HEK293 (cell line): ENCODE measurements around the gene AGAP1.

Experiments
- BCL11B ChIP-seq: fragments of 450-650 bp; formaldehyde crosslinking; IDR thresholded peaks from 2 replicates; pipeline ENCODE4 v1.5.1; 2016; ENCODE audit warnings: low read depth, missing biosample characterization, missing genetic modification characterization
- GLI4 ChIP-seq: fragments of 450-650 bp; formaldehyde crosslinking; IDR thresholded peaks from 2 replicates; pipeline ENCODE4 v1.5.1; 2016; ENCODE audit warnings: missing biosample characterization, missing genetic modification characterization
- GLIS2 ChIP-seq: fragments of 450-650 bp; formaldehyde crosslinking; IDR thresholded peaks from 2 replicates; pipeline ENCODE4 v1.5.1; 2016; ENCODE audit warnings: missing biosample characterization, missing genetic modification characterization
- ZNF10 ChIP-seq: fragments of 450-650 bp; formaldehyde crosslinking; IDR thresholded peaks from 2 replicates; pipeline ENCODE4 v1.5.1; 2017; ENCODE audit warnings: missing biosample characterization, missing genetic modification characterization
- ZNF266 ChIP-seq: fragments of 450-650 bp; formaldehyde crosslinking; IDR thresholded peaks from 2 replicates; pipeline ENCODE4 v1.5.1; 2016; ENCODE audit warnings: missing biosample characterization, missing genetic modification characterization, low read depth
- ZNF335 ChIP-seq: fragments of 450-650 bp; formaldehyde crosslinking; conservative IDR thresholded peaks from 2 replicates; pipeline ENCODE4 v1.5.1; 2016; ENCODE audit warnings: missing biosample characterization, missing genetic modification characterization
- ZNF48 ChIP-seq: fragments of 450-650 bp; formaldehyde crosslinking; IDR thresholded peaks from 2 replicates; pipeline ENCODE4 v1.5.1; 2016; ENCODE audit warnings: missing biosample characterization, missing genetic modification characterization
- ZNF544 ChIP-seq: fragments of 450-650 bp; formaldehyde crosslinking; IDR thresholded peaks from 2 replicates; pipeline ENCODE4 v1.5.0; 2017; ENCODE audit warnings: missing biosample characterization, missing genetic modification characterization
- TF ChIP-seq, protein P1 (sequence below): fragments of 450-650 bp; formaldehyde crosslinking; IDR thresholded peaks from 2 replicates; pipeline ENCODE4 v1.5.1; 2016; ENCODE audit warnings: missing biosample characterization, missing genetic modification characterization

DNA sequence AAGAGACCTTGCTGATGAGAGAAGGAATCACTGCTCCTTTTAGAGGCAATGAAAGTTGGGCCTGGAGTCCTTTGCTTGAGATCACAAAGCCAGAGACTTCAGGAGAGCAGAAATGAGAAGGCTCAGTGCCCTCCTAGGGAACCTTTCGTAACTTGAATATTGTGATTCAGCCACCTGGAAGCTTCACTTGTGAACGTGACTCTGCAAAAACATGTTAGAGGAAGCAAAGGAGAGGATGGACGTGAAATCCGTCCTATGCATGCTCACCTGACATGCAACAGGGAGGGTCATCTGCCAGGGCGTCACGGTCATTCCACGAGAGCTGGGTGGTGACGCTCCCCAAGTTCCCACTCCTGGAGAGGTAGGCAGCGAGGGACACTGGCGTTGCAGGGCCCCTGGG, 243.6 kb downstream of the AGAP1 start:
- no peak for TF ChIP-seq GLI4
- no peak for TF ChIP-seq ZNF335
- TF ChIP-seq ZNF544 = no peak
- TF ChIP-seq, protein P1, sequence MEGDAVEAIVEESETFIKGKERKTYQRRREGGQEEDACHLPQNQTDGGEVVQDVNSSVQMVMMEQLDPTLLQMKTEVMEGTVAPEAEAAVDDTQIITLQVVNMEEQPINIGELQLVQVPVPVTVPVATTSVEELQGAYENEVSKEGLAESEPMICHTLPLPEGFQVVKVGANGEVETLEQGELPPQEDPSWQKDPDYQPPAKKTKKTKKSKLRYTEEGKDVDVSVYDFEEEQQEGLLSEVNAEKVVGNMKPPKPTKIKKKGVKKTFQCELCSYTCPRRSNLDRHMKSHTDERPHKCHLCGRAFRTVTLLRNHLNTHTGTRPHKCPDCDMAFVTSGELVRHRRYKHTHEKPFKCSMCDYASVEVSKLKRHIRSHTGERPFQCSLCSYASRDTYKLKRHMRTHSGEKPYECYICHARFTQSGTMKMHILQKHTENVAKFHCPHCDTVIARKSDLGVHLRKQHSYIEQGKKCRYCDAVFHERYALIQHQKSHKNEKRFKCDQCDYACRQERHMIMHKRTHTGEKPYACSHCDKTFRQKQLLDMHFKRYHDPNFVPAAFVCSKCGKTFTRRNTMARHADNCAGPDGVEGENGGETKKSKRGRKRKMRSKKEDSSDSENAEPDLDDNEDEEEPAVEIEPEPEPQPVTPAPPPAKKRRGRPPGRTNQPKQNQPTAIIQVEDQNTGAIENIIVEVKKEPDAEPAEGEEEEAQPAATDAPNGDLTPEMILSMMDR (tag by site-specific recombination) = no peak
- TF ChIP-seq GLIS2 (tag by site-specific recombination) = no peak
- no peak for TF ChIP-seq ZNF266 (tag by site-specific recombination)
- TF ChIP-seq BCL11B (tag by site-specific recombination) = no peak
- no peak for TF ChIP-seq ZNF10 (tag by site-specific recombination)
- no peak for TF ChIP-seq ZNF48 (tag by site-specific recombination)
